Common myeloid progenitor, CD34-positive (primary cell): ENCODE results near the gene FAM222A.

Experiments used
- CTCF ChIA-PET: fragments of 350-600 bp; sonication (Branson Sonifier 250); formaldehyde crosslinking; loops from one replicate; lab custom pipeline; 2021; ENCODE audit warnings: antibody characterized with exemption; lab: Charles Lee
- POLR2A ChIA-PET: fragments of 350-600 bp; sonication (Branson Sonifier 250); formaldehyde crosslinking; loops from one replicate; lab custom pipeline; 2021; ENCODE audit warnings: antibody characterized with exemption; lab: Charles Lee
- DNase-seq, 3 donors: peaks; one replicate each; pipeline versions ENCODE4 v3.0.0 to v3.0.0-alpha.2; 2013
- H3K27ac ChIP-seq, 2 experiments: 1 replicate in 1 of 2; 2 replicates in 1 of 2; pipeline ENCODE4 v1.7.0; 2013; ENCODE audit warnings: inconsistent platforms in 2 of 2, low read length in 2 of 2, mild to moderate bottlenecking in 2 of 2, low read depth in 1 of 2, moderate library complexity in 1 of 2; ENCODE audit not compliant: severe bottlenecking in 2 of 2, insufficient read depth in 1 of 2, poor library complexity in 1 of 2
- H3K27me3 ChIP-seq, 5 experiments: replicated peaks in 2 of 5; 1 replicate in 3 of 5; 2 replicates in 2 of 5; pipeline versions ENCODE4 v1.6.1 to v1.7.0; 2013; ENCODE audit warnings: low read length in 4 of 5, mild to moderate bottlenecking in 2 of 5, moderate library complexity in 2 of 5, inconsistent platforms in 1 of 5; ENCODE audit not compliant: insufficient read depth in 5 of 5, control insufficient read depth in 4 of 5
- H3K36me3 ChIP-seq, 4 experiments: 1 replicate in 2 of 4; 2 replicates in 2 of 4; pipeline versions ENCODE4 v1.6.1 to v1.7.0; 2013; ENCODE audit warnings: low read length in 3 of 4, control low read depth in 1 of 4, mild to moderate bottlenecking in 1 of 4; ENCODE audit not compliant: control insufficient read depth in 4 of 4, insufficient read depth in 4 of 4
- H3K4me1 ChIP-seq, 4 experiments: 1 replicate in 3 of 4; 2 replicates in 1 of 4; pipeline versions ENCODE4 v1.6.1 to v1.7.1; 2013; ENCODE audit warnings: low read length in 3 of 4, mild to moderate bottlenecking in 3 of 4, control low read depth in 1 of 4, inconsistent platforms in 1 of 4, moderate library complexity in 1 of 4; ENCODE audit not compliant: control insufficient read depth in 4 of 4, insufficient read depth in 4 of 4; ENCODE audit errors: control extremely low read depth in 1 of 4
- H3K4me3 ChIP-seq, 7 experiments: 1 replicate in 4 of 7; 2 replicates in 3 of 7; pipeline versions ENCODE4 v1.5.1 to v1.7.0; 2013; ENCODE audit warnings: mild to moderate bottlenecking in 7 of 7, low read length in 6 of 7, moderate library complexity in 6 of 7, inconsistent platforms in 2 of 7, low read depth in 2 of 7, control low read depth in 1 of 7; ENCODE audit not compliant: insufficient read depth in 4 of 7, control insufficient read depth in 1 of 7; ENCODE audit errors: extremely low read depth in 1 of 7
- H3K9me3 ChIP-seq, 5 experiments: 1 replicate in 4 of 5; 2 replicates in 1 of 5; pipeline versions ENCODE4 v1.6.1 to v1.7.1; 2013; ENCODE audit warnings: low read length in 4 of 5, mild to moderate bottlenecking in 2 of 5, inconsistent platforms in 1 of 5, low read depth in 1 of 5, moderate library complexity in 1 of 5; ENCODE audit not compliant: control insufficient read depth in 4 of 5, insufficient read depth in 2 of 5; ENCODE audit errors: control extremely low read depth in 1 of 5
- WGBS: methylation state at CpG from one replicate; pipeline ENCODE4 v1.1.5; 2013; ENCODE audit not compliant: insufficient coverage; 5-methylcytosine and 5-hydroxymethylcytosine counted together

The FAM222A gene

GRCh38 chr12:109793411-109793810 is 79.8 kb downstream of the FAM222A start:
- CTCF ChIA-PET = no interaction called here
- no peak overlapping the region for H3K27ac ChIP-seq
- 53% methylated on average over 4 of the region's 4 CpGs for WGBS

GRCh38 chr12:109793826-109794501 is 80.3 kb downstream of the FAM222A start:
- ChIA-PET POLR2A (no interaction called here), CTCF (interaction anchor here (0.6 kb wide), 1 partner anchor 1868 kb away, joined by 4 read pairs; no protein-coding TSS in a partner anchor)
- H3K9me3 ChIP-seq = no peaks in the 10 kb centered on the region
- H3K4me3 ChIP-seq = no peak overlapping the region
- H3K27me3 ChIP-seq = peaks cover 0 to 3% (median 0%) of the 10 kb centered on the region in 5 experiments
- WGBS = 94% methylated on average over 20 of the region's 26 CpGs
- H3K36me3 ChIP-seq = no peaks in the 10 kb centered on the region
- no peak overlapping the region for H3K27ac ChIP-seq
- peaks cover 0 to 12% (median 7%) of the 10 kb centered on the region in 4 experiments for H3K4me1 ChIP-seq
- DNase-seq = no peak

More at GRCh38 chr12:109793411-109793810, 79.8 kb downstream of the FAM222A start:
- POLR2A ChIA-PET = no interaction called here
- no peaks in the 10 kb centered on the region for H3K9me3 ChIP-seq
- no peak for DNase-seq
- H3K4me3 ChIP-seq = no peak overlapping the region
- no peaks in the 10 kb centered on the region for H3K36me3 ChIP-seq
- peaks cover 0 to 3% (median 0%) of the 10 kb centered on the region in 5 experiments for H3K27me3 ChIP-seq
- peaks cover 0 to 9% (median 6%) of the 10 kb centered on the region in 4 experiments for H3K4me1 ChIP-seq

GRCh38 chr12:109795023-109795422 is 81.4 kb downstream of the FAM222A start:
- Histone ChIP-seq H3K36me3 (no peaks in the 10 kb centered on the region), H3K27ac (no peak overlapping the region), H3K4me3 (no peak overlapping the region), H3K4me1 (peaks cover 0 to 12% (median 7%) of the 10 kb centered on the region in 4 experiments), H3K27me3 (peaks cover 0 to 3% (median 0%) of the 10 kb centered on the region in 5 experiments), H3K9me3 (no peaks in the 10 kb centered on the region)
- DNase-seq = no peak
- WGBS = 93% methylated on average over 2 of the region's 2 CpGs
- ChIA-PET CTCF (no interaction called here), POLR2A (no interaction called here)

DNA sequence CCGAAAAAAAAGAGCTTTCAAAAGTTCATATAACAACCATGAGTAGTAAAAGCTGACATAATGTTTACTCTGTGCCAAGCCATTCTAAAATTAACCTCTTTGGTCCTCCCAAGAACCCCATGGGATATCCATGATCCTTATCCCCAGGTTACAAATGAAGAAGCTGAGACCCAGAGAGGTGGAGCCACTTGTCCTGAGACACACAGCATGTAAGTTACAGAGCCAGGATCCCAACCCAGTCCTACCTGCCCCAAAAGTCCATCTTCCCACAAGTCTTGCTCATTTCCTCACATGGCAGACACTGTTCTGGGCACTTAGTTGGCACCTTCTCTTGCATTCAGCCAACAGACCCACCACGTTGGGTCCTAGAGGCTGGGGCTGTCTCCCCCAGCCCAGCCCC is 82.4 kb downstream of the FAM222A start:
- Histone ChIP-seq H3K4me1 (peaks cover 0 to 12% (median 7%) of the 10 kb centered on the region in 4 experiments), H3K9me3 (no peaks in the 10 kb centered on the region), H3K4me3 (no peak overlapping the region), H3K27me3 (peaks cover 0 to 3% (median 0%) of the 10 kb centered on the region in 5 experiments), H3K36me3 (no peaks in the 10 kb centered on the region), H3K27ac (no peak overlapping the region)
- ChIA-PET CTCF (interaction anchor here (1.7 to 2.4 kb wide), 2 partner anchors 8 to 10 kb away, joined by 6 to 9 read pairs; no protein-coding TSS in a partner anchor), POLR2A (no interaction called here)
- DNase-seq = no peak
- 100% methylated on average over 2 of the region's 2 CpGs for WGBS

DNA sequence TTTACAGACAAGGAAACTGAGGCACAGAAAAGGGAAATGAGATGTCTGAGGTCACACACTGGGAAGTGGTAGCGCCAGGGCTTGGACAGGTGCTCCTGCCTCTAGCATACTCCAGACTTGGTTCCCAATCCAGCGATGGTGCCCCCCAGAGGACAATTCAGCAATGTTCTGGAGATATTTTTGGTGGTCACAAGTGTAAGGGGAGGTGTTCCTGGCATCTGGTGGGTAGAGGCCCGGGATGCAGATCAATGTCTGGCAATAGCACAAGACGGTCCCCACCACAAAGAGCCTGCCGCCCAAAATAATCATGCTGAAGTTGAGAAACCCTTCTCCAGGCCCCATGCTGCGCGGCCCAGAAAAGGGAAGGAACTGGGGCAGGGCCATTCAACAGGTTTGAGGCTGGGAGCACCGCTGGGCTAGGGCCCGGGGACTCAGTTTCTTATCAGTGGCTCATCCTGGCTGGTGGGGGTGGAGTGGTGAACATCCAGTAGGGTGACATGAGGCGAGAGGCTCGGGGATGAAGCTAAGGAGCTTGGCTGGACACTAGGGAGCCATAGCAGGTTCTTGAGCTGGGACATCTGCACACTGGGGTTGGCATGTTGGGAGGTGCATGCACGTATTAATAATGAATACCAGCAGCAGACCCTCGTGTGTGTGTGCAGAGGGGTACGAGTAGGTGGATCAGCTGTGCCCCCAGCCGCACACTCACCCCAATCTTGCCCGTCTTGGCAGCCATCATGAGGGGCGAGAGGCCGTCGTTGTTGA is 84.5 kb downstream of the FAM222A start:
- CTCF ChIA-PET = interaction anchor here (1.4 kb wide), 1 partner anchor 10 kb away, joined by 3 read pairs; no protein-coding TSS in a partner anchor
- H3K9me3 ChIP-seq = no peaks in the 10 kb centered on the region
- H3K36me3 ChIP-seq = no peaks in the 10 kb centered on the region
- POLR2A ChIA-PET = no interaction called here
- H3K4me1 ChIP-seq = peaks cover 0 to 12% (median 7%) of the 10 kb centered on the region in 4 experiments
- H3K4me3 ChIP-seq = peak overlapping the region in 1 of 7 experiments; percentile 7
- peaks cover 0 to 3% (median 0%) of the 10 kb centered on the region in 5 experiments for H3K27me3 ChIP-seq
- WGBS = 51% methylated on average over 16 of the region's 19 CpGs
- H3K27ac ChIP-seq = no peak overlapping the region
- peak; percentile 72 to 90 (median 88) for DNase-seq

GRCh38 chr12:109798691-109799090 is 85.1 kb downstream of the FAM222A start:
- WGBS = 90% methylated on average over 14 of the region's 20 CpGs
- CTCF ChIA-PET = interaction anchor here (1.4 kb wide), 1 partner anchor 9 kb away, joined by 3 read pairs; no protein-coding TSS in a partner anchor
- Histone ChIP-seq H3K36me3 (no peaks in the 10 kb centered on the region), H3K9me3 (no peaks in the 10 kb centered on the region), H3K27ac (no peak overlapping the region), H3K27me3 (peaks cover 0 to 3% (median 0%) of the 10 kb centered on the region in 5 experiments), H3K4me3 (no peak overlapping the region), H3K4me1 (peaks cover 0 to 12% (median 7%) of the 10 kb centered on the region in 4 experiments)
- POLR2A ChIA-PET = no interaction called here
- no peak for DNase-seq
